ENCODE measurements around the gene MFSD11.
"Not testable (repeated sequence)": the region's sequence is repeated elsewhere in the genome, so short reads cannot be mapped to it uniquely, and the experiment has no call there.

Gene MFSD11

DNA sequence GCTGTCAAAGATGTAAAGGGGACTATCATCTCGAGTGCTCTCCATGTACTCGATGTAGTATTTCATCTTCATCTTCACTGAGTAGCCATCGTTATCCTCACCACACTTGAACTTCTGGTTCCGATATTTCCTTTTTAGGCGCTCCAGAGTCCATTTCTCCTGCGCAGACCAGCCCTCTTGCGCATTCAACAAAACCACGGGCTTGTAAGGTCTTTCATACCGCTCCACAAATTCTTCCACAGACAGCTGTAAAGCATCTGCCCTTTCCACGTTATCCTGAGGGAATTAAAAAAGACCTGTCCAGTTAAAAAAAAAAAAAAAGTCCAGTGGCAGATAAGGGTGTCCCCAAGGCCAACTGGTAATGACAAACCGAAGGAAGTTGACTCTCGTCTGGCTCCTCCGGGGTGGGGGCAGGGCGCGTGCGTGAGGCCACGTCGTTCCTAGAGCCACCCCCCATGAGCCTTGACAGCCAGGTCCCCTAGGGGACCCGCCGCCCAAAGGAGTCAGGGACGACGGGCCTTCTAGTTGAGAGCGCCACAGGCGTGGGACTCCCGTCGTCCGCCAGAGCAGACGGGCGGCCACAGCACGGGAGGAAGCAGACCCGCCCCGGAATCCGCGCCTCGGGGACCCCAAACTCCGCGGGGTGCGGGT, 12.2 kb upstream of the MFSD11 start:
- peak overlapping the region; percentile 97 for H3K27ac ChIP-seq
- TF ChIP-seq ZFX (IDR thresholded peaks at IDR 0.05): no peak
- TF ChIP-seq, protein P1, sequence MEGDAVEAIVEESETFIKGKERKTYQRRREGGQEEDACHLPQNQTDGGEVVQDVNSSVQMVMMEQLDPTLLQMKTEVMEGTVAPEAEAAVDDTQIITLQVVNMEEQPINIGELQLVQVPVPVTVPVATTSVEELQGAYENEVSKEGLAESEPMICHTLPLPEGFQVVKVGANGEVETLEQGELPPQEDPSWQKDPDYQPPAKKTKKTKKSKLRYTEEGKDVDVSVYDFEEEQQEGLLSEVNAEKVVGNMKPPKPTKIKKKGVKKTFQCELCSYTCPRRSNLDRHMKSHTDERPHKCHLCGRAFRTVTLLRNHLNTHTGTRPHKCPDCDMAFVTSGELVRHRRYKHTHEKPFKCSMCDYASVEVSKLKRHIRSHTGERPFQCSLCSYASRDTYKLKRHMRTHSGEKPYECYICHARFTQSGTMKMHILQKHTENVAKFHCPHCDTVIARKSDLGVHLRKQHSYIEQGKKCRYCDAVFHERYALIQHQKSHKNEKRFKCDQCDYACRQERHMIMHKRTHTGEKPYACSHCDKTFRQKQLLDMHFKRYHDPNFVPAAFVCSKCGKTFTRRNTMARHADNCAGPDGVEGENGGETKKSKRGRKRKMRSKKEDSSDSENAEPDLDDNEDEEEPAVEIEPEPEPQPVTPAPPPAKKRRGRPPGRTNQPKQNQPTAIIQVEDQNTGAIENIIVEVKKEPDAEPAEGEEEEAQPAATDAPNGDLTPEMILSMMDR (conservative IDR thresholded peaks at IDR 0.05): no peak

DNA sequence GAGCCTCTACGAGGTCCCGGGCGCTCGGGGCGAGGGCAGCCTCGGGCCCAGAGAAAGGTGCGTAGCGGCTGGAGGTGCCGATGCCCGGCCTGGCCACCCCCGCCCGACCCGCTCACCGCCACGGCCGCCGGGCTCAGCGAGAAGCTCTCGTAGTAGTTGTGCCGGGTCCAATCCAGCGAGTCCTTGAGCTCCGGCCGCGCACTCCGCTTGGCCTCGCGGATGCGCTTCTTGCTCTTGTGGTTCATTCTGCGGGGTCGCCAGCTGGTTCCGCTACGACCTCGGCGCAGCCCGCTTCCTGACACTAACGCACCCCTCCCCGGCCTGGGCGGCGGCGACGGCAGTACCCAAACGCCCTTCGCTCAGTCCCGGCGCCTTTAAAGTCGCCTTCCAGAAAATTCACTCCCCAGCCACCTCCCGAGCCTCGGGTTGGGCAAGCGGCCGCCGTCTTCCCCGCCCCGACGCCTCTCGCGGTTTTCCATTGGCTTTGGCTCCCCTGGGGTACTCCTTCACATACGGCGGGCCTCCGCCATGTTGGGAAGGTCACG, 11.6 kb upstream of the MFSD11 start, which contains the start of gene JMJD6:
JMJD6 (minus strand) TSS at position 376 of the 545 bp plus-strand sequence; CDS start at position 245, 131 bp downstream.
- H3K27ac ChIP-seq: peak within 1 kb of the TSS; percentile 97
- TF ChIP-seq, protein P1 (conservative IDR thresholded peaks at IDR 0.05): no peak
- TF ChIP-seq ZFX (IDR thresholded peaks at IDR 0.05): peak; percentile 82

DNA sequence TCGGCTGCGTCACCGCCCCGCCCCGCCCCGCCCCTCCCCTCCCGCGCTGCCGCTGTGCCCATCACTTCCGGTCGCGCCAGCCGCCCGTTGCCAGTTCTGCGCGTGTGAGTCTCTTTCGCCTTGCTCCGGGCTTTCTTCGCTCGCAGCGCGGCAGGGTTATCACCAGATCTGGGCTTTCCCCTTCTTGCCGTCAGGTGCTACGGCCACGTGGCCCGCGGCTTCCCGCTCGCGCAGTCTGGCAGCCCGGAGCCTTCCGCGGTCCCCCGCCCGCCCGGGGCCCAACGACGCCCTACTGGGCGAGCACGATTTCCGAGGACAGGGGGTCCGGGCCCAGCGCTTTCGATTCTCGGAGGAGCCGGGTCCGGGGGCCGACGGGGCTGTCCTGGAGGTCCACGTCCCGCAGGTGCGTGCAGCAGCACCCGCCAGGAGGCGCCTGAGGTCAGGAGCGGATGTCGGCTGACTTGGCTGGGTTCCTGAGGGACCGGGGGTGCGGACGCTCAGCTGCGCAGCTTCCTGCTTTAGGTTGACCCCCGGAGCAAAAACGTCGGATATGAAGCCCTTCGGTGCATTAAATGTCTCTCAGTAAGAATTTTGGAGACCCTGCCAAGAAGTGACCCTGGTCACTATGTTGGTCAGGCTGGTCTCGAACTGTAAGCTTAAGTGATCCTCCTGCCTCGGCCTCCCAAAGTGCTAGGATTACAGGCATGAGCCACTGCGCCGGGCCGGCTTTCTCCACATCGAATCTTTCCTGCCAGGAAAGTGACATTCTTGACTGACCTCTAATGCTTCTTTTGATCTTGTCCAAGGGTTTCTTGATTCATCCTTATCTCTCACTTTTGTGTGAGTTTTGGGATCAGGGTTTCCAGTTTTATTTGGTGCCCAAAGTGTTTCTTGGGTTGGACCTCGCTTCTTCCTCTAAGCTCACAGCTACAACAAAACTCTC, 10.9 kb upstream of the MFSD11 start, which contains the start of gene METTL23:
METTL23 (plus strand) TSS at position 64 of the 943 bp plus-strand sequence. CDS start 2,872 bp downstream, outside the sequence.
- TF ChIP-seq, protein P1 (conservative IDR thresholded peaks at IDR 0.05): peak; percentile 88
- no peak for TF ChIP-seq ZFX (IDR thresholded peaks at IDR 0.05)
- H3K27ac ChIP-seq: peak within 1 kb of the TSS; percentile 97

DNA sequence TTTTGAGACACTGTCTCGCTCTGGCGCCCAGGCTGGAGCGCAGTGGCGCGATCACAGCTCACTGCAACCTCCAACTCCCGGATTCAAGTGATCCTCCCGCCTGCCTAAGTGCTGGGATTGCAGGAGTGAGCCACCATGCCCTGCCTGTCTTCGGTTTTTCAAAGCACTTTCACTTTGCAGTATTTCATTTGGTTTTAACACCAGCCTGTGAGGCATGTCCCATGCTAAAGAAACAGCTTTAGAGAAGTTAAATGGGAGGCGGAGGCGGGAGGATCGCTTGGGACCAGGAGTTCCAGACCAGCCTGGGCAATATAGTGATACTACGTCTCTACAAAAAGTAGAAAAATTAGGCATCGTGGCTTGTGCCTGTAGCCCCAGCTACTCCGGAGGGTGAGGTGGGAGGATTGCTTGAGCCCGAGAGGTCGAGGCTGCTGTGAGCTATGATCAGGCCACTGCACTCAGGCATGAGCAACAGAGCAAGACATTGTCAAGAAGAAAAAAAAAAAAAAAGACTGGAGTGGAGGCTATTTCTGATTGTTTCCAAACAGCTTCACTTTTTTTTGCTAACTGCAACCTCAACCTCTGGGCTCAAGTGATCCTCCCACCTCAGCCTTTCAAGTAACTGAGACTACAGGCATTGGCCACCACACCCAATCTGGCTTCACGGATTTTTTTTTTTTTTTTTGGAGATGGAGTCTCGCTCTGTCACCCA, 10.0 kb upstream of the MFSD11 start:
- peak overlapping the region; percentile 97 for H3K27ac ChIP-seq
- no peak for TF ChIP-seq ZFX (IDR thresholded peaks at IDR 0.05)
- TF ChIP-seq, protein P1 (conservative IDR thresholded peaks at IDR 0.05): no peak

DNA sequence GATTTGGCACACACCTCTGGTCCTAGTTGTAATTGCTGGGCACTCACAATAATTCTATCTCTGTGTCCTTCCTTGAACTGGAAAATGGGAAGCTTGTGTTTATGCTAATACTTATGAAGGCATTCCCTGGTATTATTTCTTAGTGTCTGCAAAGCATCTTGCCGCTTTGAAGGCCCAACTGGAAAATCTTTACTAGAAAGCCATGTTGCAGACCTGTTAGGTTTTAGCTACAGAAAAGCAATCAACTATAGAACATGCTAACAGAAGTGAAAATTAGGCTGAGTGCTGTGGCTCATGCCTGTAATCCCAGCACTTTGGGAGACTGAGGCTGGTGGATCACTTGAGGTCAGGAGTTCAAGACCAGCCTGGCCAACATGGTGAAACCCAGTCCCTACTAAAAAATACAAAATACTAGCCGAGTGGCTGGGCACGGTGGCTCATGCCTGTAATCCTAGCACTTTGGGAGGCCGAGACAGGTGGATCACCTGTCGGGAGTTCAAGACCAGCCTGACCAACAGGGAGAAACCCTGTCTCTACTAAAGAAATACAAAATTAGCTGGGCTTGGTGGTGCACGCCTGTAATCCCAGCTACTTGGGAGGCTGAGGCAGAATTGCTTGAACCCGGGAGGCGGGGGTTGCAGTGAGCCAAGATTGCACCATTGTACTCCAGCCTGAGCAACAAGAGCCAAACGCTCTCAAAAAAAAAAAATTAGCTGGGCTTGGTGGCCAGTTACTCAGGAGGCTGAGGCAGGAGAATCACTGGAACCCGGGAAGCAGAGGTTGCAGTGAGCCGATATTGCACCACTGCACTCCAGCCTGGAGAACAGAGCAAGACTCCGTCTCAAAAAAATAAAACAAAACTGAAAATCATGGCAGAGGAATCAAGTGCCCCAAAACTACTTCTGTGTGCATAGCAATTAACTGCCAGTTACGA, 5.9 kb upstream of the MFSD11 start:
- H3K27ac ChIP-seq: not testable (repeated sequence)

DNA sequence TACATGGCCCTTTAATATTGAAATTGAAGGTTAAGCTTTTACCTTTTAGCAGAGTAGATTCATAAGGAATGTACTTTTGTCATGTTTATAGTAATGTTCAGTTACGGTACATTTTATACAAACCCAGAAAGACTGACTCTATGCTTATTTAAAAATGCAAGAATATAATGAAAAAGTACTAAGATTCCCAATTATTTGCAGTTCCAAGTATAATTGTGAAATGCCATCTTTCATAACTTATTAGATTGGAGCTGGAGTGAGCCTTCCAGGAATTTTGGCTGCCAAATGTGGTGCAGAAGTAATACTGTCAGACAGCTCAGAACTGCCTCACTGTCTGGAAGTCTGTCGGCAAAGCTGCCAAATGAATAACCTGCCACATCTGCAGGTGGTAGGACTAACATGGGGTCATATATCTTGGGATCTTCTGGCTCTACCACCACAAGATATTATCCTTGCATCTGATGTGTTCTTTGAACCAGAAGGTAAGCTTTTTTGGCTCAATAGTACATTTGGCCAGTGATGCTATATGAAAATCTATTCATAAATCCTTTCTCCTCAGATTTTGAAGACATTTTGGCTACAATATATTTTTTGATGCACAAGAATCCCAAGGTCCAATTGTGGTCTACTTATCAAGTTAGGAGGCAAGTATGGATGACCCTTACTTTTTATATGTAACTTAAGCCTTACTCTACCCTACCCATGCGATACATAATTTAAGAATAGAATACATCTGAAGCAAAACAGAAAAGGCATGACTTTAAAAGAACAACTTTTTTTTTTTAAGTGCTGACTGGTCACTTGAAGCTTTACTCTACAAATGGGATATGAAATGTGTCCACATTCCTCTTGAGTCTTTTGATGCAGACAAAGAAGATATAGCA, 4.9 kb upstream of the MFSD11 start:
- no peak overlapping the region for H3K27ac ChIP-seq
- no peak for TF ChIP-seq ZFX (IDR thresholded peaks at IDR 0.05)
- TF ChIP-seq, protein P1 (conservative IDR thresholded peaks at IDR 0.05): no peak
